Measurements from ENCODE around the gene BACH1. TPM values are rescaled to one million over a fixed set of nuclear protein-coding genes. Genes with fewer than 3 reads are reported as not detected.

BACH1 gene
- total RNA-seq, 1 experiment from 2014 or later: 65.2 TPM

DNA sequence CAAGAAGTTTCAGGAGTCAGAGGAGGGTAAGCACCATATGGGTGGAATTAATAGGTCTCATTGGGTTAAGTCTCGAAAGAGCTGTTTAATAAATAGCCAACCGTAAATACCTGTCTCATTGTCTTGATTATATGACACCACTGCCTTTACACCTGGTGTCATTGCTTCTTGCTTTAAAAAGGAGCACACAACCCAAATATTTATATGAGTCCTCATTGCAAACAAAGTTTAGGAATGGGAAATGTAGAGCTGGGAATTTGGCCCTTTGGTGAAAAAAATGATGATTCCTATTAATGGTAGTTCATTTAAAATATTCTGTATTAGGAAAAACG lies 2.1 kb downstream of the BACH1 start:
- H3K27me3 ChIP-seq (replicated peaks; ENCODE audit: control insufficient read depth, insufficient read depth, low read length): no peaks in the 10 kb centered on the region
- H3K4me1 ChIP-seq: peaks cover 32% of the 10 kb centered on the region
- no peaks in the 10 kb centered on the region for H3K9me3 ChIP-seq
- peak overlapping the region; percentile 98 for H3K27ac Mint-ChIP-seq (ENCODE audit: unreplicated experiment)
- H3K36me3 ChIP-seq (ENCODE audit: control insufficient read depth, insufficient read depth, low read length): no peaks in the 10 kb centered on the region; the same call in 1 of the 2 replicates
- no peak for DNase-seq
- H3K36me3 Mint-ChIP-seq (ENCODE audit: insufficient read depth, unreplicated experiment): peaks cover 13% of the 10 kb centered on the region
- H3K4me1 Mint-ChIP-seq (ENCODE audit: low read depth, unreplicated experiment): peaks cover 14% of the 10 kb centered on the region
- peak overlapping the region; percentile 98 for H3K4me3 Mint-ChIP-seq (ENCODE audit: unreplicated experiment)
- H3K9me3 Mint-ChIP-seq (ENCODE audit: unreplicated experiment): no peaks in the 10 kb centered on the region
- H3K27me3 Mint-ChIP-seq (ENCODE audit: insufficient read depth, unreplicated experiment): no peaks in the 10 kb centered on the region
- no TSS peak for BruUV-seq (replicated peaks)
- intact Hi-C loops (cut with micrococcal nuclease; ENCODE audit: unreplicated experiment): loop anchor here (1.0 to 2.0 kb wide), 2 partner anchors 48 to 106 kb away; no protein-coding TSS in a partner anchor
- TF ChIP-seq, protein P1, sequence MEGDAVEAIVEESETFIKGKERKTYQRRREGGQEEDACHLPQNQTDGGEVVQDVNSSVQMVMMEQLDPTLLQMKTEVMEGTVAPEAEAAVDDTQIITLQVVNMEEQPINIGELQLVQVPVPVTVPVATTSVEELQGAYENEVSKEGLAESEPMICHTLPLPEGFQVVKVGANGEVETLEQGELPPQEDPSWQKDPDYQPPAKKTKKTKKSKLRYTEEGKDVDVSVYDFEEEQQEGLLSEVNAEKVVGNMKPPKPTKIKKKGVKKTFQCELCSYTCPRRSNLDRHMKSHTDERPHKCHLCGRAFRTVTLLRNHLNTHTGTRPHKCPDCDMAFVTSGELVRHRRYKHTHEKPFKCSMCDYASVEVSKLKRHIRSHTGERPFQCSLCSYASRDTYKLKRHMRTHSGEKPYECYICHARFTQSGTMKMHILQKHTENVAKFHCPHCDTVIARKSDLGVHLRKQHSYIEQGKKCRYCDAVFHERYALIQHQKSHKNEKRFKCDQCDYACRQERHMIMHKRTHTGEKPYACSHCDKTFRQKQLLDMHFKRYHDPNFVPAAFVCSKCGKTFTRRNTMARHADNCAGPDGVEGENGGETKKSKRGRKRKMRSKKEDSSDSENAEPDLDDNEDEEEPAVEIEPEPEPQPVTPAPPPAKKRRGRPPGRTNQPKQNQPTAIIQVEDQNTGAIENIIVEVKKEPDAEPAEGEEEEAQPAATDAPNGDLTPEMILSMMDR (IDR thresholded peaks at IDR 0.05; ENCODE audit: insufficient read depth in 1 of 2, low read depth in 1 of 2, low read length in 1 of 2, severe bottlenecking in 1 of 2, unreplicated experiment in 1 of 2): no peak
- ChIA-PET CTCF (interaction anchor here (1.0 to 1.6 kb wide), 2 partner anchors 10 to 47 kb away, joined by 3 to 7 read pairs; no protein-coding TSS in a partner anchor), POLR2A (interaction anchor here (0.6 to 3.4 kb wide), 4 partner anchors 92 to 224 kb away, joined by 3 to 17 read pairs (median 6); no protein-coding TSS in a partner anchor)
- peak overlapping the region; percentile 88 for H3K4me3 ChIP-seq (ENCODE audit: low read depth, low read length)

- H3K9me3 ChIP-seq: no peaks in the 10 kb centered on the region
- no peak for DNase-seq
- POLR2A ChIA-PET: no interaction called here
- TF ChIP-seq, protein P1 (IDR thresholded peaks at IDR 0.05; ENCODE audit: insufficient read depth in 1 of 2, low read depth in 1 of 2, low read length in 1 of 2, severe bottlenecking in 1 of 2, unreplicated experiment in 1 of 2): no peak
- no TSS peak for BruUV-seq (replicated peaks)
- peak overlapping the region; percentile 5 for H3K4me3 Mint-ChIP-seq (ENCODE audit: unreplicated experiment)
- peaks cover 30% of the 10 kb centered on the region for H3K4me1 ChIP-seq
- no peaks in the 10 kb centered on the region for H3K9me3 Mint-ChIP-seq (ENCODE audit: unreplicated experiment)
- no peaks in the 10 kb centered on the region; the same call in 1 of the 2 replicates for H3K36me3 ChIP-seq (ENCODE audit: control insufficient read depth, insufficient read depth, low read length)
- no peak overlapping the region for H3K4me3 ChIP-seq (ENCODE audit: low read depth, low read length)
- H3K27me3 ChIP-seq (replicated peaks; ENCODE audit: control insufficient read depth, insufficient read depth, low read length): no peaks in the 10 kb centered on the region
- CTCF ChIA-PET: interaction anchor here (1.0 kb wide), 1 partner anchor 11 kb away, joined by 3 read pairs; no protein-coding TSS in a partner anchor
- peaks cover 18% of the 10 kb centered on the region for H3K4me1 Mint-ChIP-seq (ENCODE audit: low read depth, unreplicated experiment)
- no peaks in the 10 kb centered on the region for H3K27me3 Mint-ChIP-seq (ENCODE audit: insufficient read depth, unreplicated experiment)
- H3K36me3 Mint-ChIP-seq (ENCODE audit: insufficient read depth, unreplicated experiment): peaks cover 13% of the 10 kb centered on the region
- H3K27ac Mint-ChIP-seq (ENCODE audit: unreplicated experiment): no peak overlapping the region
- intact Hi-C loops (cut with micrococcal nuclease; ENCODE audit: unreplicated experiment): loop anchor here (2.0 kb wide), 1 partner anchor 47 kb away; no protein-coding TSS in a partner anchor
Observed at GRCh38 chr21:29301691-29302090, 3.0 kb downstream of the BACH1 start.

- ChIA-PET CTCF (no interaction called here), POLR2A (no interaction called here)
- peaks cover 28% of the 10 kb centered on the region for H3K4me1 ChIP-seq
- Mint-ChIP-seq H3K9me3 (ENCODE audit: unreplicated experiment) (no peaks in the 10 kb centered on the region), H3K27ac (ENCODE audit: unreplicated experiment) (no peak overlapping the region), H3K27me3 (ENCODE audit: insufficient read depth, unreplicated experiment) (no peaks in the 10 kb centered on the region), H3K4me1 (ENCODE audit: low read depth, unreplicated experiment) (peaks cover 18% of the 10 kb centered on the region), H3K36me3 (ENCODE audit: insufficient read depth, unreplicated experiment) (peaks cover 13% of the 10 kb centered on the region), H3K4me3 (ENCODE audit: unreplicated experiment) (peak overlapping the region; percentile 5)
- TF ChIP-seq, protein P1 (IDR thresholded peaks at IDR 0.05; ENCODE audit: insufficient read depth in 1 of 2, low read depth in 1 of 2, low read length in 1 of 2, severe bottlenecking in 1 of 2, unreplicated experiment in 1 of 2): no peak
- no peaks in the 10 kb centered on the region for H3K9me3 ChIP-seq
- intact Hi-C loops (cut with micrococcal nuclease; ENCODE audit: unreplicated experiment): no loop called here
- BruUV-seq (replicated peaks): no TSS peak
- no peaks in the 10 kb centered on the region; the same call in 1 of the 2 replicates for H3K36me3 ChIP-seq (ENCODE audit: control insufficient read depth, insufficient read depth, low read length)
- H3K27me3 ChIP-seq (replicated peaks; ENCODE audit: control insufficient read depth, insufficient read depth, low read length): no peaks in the 10 kb centered on the region
- DNase-seq: no peak
- no peak overlapping the region for H3K4me3 ChIP-seq (ENCODE audit: low read depth, low read length)
Observed at GRCh38 chr21:29302359-29302875, 3.7 kb downstream of the BACH1 start.
